A673 (cell line): ENCODE measurements around the gene MAP10. TPM values are rescaled to one million over a fixed set of nuclear protein-coding genes. Genes with fewer than 3 reads are reported as not detected.

Source experiments
- BruUV-seq: library from RNA; stranded (reverse); fragments of 400-500 nt; replicated peaks from 2 replicates; lab custom pipeline; 2021; lab: Mats Ljungman, UMichigan
- CTCF ChIA-PET: fragments of 300-600 bp; sonication (Branson Sonifier 250); formaldehyde crosslinking; loops from one replicate; lab custom pipeline; 2022; ENCODE audit warnings: antibody characterized with exemption; lab: Charles Lee
- POLR2A ChIA-PET: fragments of 300-600 bp; sonication (Branson Sonifier 250); formaldehyde crosslinking; loops from one replicate; lab custom pipeline; 2022; ENCODE audit warnings: antibody characterized with exemption; ENCODE audit not compliant: low non-redundant PET; lab: Charles Lee
- DNase-seq: peaks from one replicate; pipeline ENCODE4 v3.0.0-alpha.2; 2015; ENCODE audit warnings: low spot score
- H3K27ac ChIP-seq: fragments of 200-600 bp; sonication (generic); 2 replicates; pipeline ENCODE4 v1.5.1; 2016; ENCODE audit warnings: mixed run types, low read depth, mild to moderate bottlenecking, mixed read lengths, antibody characterized with exemption, low read length; ENCODE audit not compliant: poor library complexity, severe bottlenecking
- H3K27me3 ChIP-seq: fragments of 200-600 bp; sonication (generic); replicated peaks from 2 replicates; pipeline ENCODE4 v1.6.1; 2017; ENCODE audit warnings: mixed run types, low read depth, mild to moderate bottlenecking, mixed read lengths, antibody characterized with exemption, low read length; ENCODE audit not compliant: insufficient read depth, poor library complexity
- H3K36me3 ChIP-seq: fragments of 200-600 bp; sonication (generic); 2 replicates; pipeline ENCODE4 v1.6.1; 2016; ENCODE audit warnings: mixed run types, mild to moderate bottlenecking, mixed read lengths, antibody characterized with exemption, low read length; ENCODE audit not compliant: insufficient read depth, poor library complexity, severe bottlenecking
- H3K4me1 ChIP-seq: fragments of 200-600 bp; sonication (generic); 2 replicates; pipeline ENCODE4 v1.6.1; 2017; ENCODE audit warnings: mixed run types, mild to moderate bottlenecking, mixed read lengths, antibody characterized with exemption, low read length; ENCODE audit not compliant: insufficient read depth, poor library complexity, severe bottlenecking
- H3K4me3 ChIP-seq: fragments of 200-600 bp; sonication (generic); 2 replicates; pipeline ENCODE4 v1.5.1; 2016; ENCODE audit warnings: low read depth, mixed run types, mild to moderate bottlenecking, mixed read lengths, low read length; ENCODE audit not compliant: poor library complexity, severe bottlenecking
- H3K9me3 ChIP-seq: fragments of 200-600 bp; sonication (generic); 2 replicates; pipeline ENCODE4 v1.6.1; 2016; ENCODE audit warnings: mixed run types, low read depth, mild to moderate bottlenecking, mixed read lengths, antibody characterized with exemption, low read length; ENCODE audit not compliant: poor library complexity, severe bottlenecking
- CTCF ChIP-seq: fragments of 300-800, 200-600 bp; sonication (generic); conservative IDR thresholded peaks from 2 replicates; pipeline ENCODE4 v1.5.1; 2017; ENCODE audit warnings: low read depth, mild to moderate bottlenecking, antibody characterized with exemption, low read length, moderate library complexity, mixed read lengths
- EZH2 ChIP-seq: fragments of 200-600 bp; sonication (generic); IDR thresholded peaks from 2 replicates; pipeline ENCODE4 v1.6.1; 2017; ENCODE audit warnings: borderline replicate concordance, low read depth, mild to moderate bottlenecking, mixed read lengths, antibody characterized with exemption, low read length; ENCODE audit not compliant: poor library complexity, severe bottlenecking
- intact Hi-C: fragments of 100-400 bp; cut with micrococcal nuclease; formaldehyde crosslinking; loops from one replicate; pipeline ENCODE4 v1.10.0; 2022; ENCODE audit not compliant: unreplicated experiment
- total RNA-seq: library from RNA; stranded (reverse); gene quantifications from 2 replicates; pipeline ENCODE4 v1.2.3, GENCODE V29; 2021

Gene MAP10
- total RNA-seq, 1 experiment from 2014 or later, result 4.8 TPM

GRCh38 chr1:232816324-232816723 lies 11.1 kb downstream of the MAP10 start:
- no peak overlapping the region for H3K4me3 ChIP-seq
- TF ChIP-seq CTCF, result no peak
- no peak for TF ChIP-seq EZH2
- no peak overlapping the region for H3K27ac ChIP-seq
- no peak for DNase-seq
- H3K9me3 ChIP-seq, result no peaks in the 10 kb centered on the region
- no TSS peak for BruUV-seq
- intact Hi-C loops, result no loop called here
- no peaks in the 10 kb centered on the region for H3K36me3 ChIP-seq
- no peaks in the 10 kb centered on the region for H3K27me3 ChIP-seq
- POLR2A ChIA-PET, result no interaction called here
- H3K4me1 ChIP-seq, result no peaks in the 10 kb centered on the region
- CTCF ChIA-PET, result no interaction called here

DNA sequence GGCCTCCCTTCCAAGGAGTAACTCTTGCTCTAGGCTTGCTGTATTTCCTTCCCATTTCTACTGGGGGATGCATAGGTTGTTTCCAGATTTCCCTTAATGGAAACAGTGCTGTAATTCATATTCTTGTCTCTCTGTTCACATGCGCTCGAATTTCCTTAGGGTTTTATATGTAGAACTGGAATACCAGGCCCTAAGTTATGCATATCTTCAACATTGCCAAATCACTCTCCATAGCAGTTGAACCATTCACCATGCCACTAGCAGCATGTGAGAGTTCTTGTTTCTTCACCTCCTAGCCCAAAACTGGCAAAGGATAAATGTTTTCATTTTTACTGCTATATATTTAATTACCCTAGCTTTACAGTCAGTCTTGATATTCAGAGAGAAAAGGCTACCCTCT lies 12.8 kb downstream of the MAP10 start:
- ChIA-PET POLR2A (no interaction called here), CTCF (no interaction called here)
- Histone ChIP-seq H3K27me3 (no peaks in the 10 kb centered on the region), H3K27ac (no peak overlapping the region), H3K36me3 (no peaks in the 10 kb centered on the region), H3K9me3 (no peaks in the 10 kb centered on the region), H3K4me3 (no peak overlapping the region), H3K4me1 (no peaks in the 10 kb centered on the region)
- intact Hi-C loops, result no loop called here
- no TSS peak for BruUV-seq
- DNase-seq, result no peak
- TF ChIP-seq CTCF (no peak), EZH2 (no peak)

DNA sequence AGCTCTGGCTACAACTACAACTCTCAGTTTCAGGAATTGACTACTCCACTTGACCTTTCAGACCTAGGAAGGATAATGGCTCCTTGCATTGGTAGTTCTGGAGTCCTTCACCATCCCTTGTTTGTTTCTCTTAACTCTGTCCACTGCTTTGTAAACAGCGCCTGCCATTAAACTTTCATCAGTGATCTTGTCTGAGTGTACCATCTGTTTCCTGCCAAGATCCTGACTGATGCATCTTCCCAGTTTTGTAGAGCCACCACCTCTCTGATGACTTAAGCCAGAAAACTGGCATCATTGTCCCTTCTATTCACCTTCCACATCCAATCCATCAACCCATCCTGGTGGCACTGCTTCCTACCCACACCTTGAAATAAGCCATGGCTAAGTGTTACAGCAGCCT lies 15.2 kb downstream of the MAP10 start:
- DNase-seq, result no peak
- no peak overlapping the region for H3K27ac ChIP-seq
- no peaks in the 10 kb centered on the region for H3K27me3 ChIP-seq
- POLR2A ChIA-PET, result no interaction called here
- H3K4me3 ChIP-seq, result no peak overlapping the region
- CTCF ChIA-PET, result no interaction called here
- H3K9me3 ChIP-seq, result no peaks in the 10 kb centered on the region
- TF ChIP-seq CTCF, result no peak
- TF ChIP-seq EZH2, result no peak
- no TSS peak for BruUV-seq
- H3K4me1 ChIP-seq, result no peaks in the 10 kb centered on the region
- no peaks in the 10 kb centered on the region for H3K36me3 ChIP-seq
- intact Hi-C loops, result no loop called here
